ENCODE data around the gene LRRC4C. TPM values are rescaled to one million over a fixed set of nuclear protein-coding genes. Genes with fewer than 3 reads are reported as not detected.

Gene LRRC4C
- polyA plus RNA-seq, 1 donor from 2014 or later: 24.3 TPM

GRCh38 chr11:41400819-41401382 lies 58.6 kb downstream of the LRRC4C start:
- Histone ChIP-seq H3K27ac (ENCODE audit: low read length) (peak overlapping the region; percentile 76), H3K9ac (ENCODE audit: low read length) (no peak overlapping the region), H2AFZ (ENCODE audit: low read depth, low read length) (no peak overlapping the region), H3K79me2 (replicated peaks; ENCODE audit: insufficient read depth, low read length) (no peaks in the 10 kb centered on the region), H3K9me3 (ENCODE audit: low read length) (no peaks in the 10 kb centered on the region), H3K4me2 (ENCODE audit: low read length) (no peak overlapping the region), H3K4me3 (ENCODE audit: low read length) (no peak overlapping the region), H3K27me3 (ENCODE audit: insufficient read depth, low read depth, low read length) (no peaks in the 10 kb centered on the region), H3K36me3 (ENCODE audit: insufficient read depth, low read length) (no peaks in the 10 kb centered on the region), H3F3A (ENCODE audit: insufficient read depth, low read length, poor library complexity, severe bottlenecking) (no peaks in the 10 kb centered on the region), H3K9me2 (ENCODE audit: insufficient read depth, low read length) (no peaks in the 10 kb centered on the region), H4K20me1 (ENCODE audit: insufficient read depth) (no peaks in the 10 kb centered on the region)
- no peak for TF ChIP-seq TAF1 (IDR thresholded peaks at IDR 0.05; ENCODE audit: low read depth)
- no peak for TF ChIP-seq CTCF (IDR thresholded peaks at IDR 0.05; ENCODE audit: poor library complexity, severe bottlenecking)
- TF ChIP-seq EZH2 (IDR thresholded peaks at IDR 0.05; ENCODE audit: borderline replicate concordance, insufficient read depth, low read length, poor library complexity, severe bottlenecking): no peak
- TF ChIP-seq, protein P1, sequence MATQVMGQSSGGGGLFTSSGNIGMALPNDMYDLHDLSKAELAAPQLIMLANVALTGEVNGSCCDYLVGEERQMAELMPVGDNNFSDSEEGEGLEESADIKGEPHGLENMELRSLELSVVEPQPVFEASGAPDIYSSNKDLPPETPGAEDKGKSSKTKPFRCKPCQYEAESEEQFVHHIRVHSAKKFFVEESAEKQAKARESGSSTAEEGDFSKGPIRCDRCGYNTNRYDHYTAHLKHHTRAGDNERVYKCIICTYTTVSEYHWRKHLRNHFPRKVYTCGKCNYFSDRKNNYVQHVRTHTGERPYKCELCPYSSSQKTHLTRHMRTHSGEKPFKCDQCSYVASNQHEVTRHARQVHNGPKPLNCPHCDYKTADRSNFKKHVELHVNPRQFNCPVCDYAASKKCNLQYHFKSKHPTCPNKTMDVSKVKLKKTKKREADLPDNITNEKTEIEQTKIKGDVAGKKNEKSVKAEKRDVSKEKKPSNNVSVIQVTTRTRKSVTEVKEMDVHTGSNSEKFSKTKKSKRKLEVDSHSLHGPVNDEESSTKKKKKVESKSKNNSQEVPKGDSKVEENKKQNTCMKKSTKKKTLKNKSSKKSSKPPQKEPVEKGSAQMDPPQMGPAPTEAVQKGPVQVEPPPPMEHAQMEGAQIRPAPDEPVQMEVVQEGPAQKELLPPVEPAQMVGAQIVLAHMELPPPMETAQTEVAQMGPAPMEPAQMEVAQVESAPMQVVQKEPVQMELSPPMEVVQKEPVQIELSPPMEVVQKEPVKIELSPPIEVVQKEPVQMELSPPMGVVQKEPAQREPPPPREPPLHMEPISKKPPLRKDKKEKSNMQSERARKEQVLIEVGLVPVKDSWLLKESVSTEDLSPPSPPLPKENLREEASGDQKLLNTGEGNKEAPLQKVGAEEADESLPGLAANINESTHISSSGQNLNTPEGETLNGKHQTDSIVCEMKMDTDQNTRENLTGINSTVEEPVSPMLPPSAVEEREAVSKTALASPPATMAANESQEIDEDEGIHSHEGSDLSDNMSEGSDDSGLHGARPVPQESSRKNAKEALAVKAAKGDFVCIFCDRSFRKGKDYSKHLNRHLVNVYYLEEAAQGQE (IDR thresholded peaks at IDR 0.05; ENCODE audit: borderline replicate concordance): no peak
- TF ChIP-seq MXI1 (conservative IDR thresholded peaks at IDR 0.05; ENCODE audit: poor library complexity, severe bottlenecking): no peak
- TF ChIP-seq POLR2AphosphoS5 (IDR thresholded peaks at IDR 0.05): no peak
- TF ChIP-seq SMC3 (conservative IDR thresholded peaks at IDR 0.05; ENCODE audit: poor library complexity): no peak

- H3K9me3 ChIP-seq (ENCODE audit: low read length): no peaks in the 10 kb centered on the region
- no peaks in the 10 kb centered on the region for H3K36me3 ChIP-seq (ENCODE audit: insufficient read depth, low read length)
- H3K27ac ChIP-seq (ENCODE audit: low read length): no peak overlapping the region
- H3K9me2 ChIP-seq (ENCODE audit: insufficient read depth, low read length): no peaks in the 10 kb centered on the region
- TF ChIP-seq POLR2AphosphoS5 (IDR thresholded peaks at IDR 0.05): no peak
- no peak for TF ChIP-seq MXI1 (conservative IDR thresholded peaks at IDR 0.05; ENCODE audit: poor library complexity, severe bottlenecking)
- TF ChIP-seq CTCF (IDR thresholded peaks at IDR 0.05; ENCODE audit: poor library complexity, severe bottlenecking): no peak
- no peak for TF ChIP-seq TAF1 (IDR thresholded peaks at IDR 0.05; ENCODE audit: low read depth)
- no peak for TF ChIP-seq SMC3 (conservative IDR thresholded peaks at IDR 0.05; ENCODE audit: poor library complexity)
- TF ChIP-seq EZH2 (IDR thresholded peaks at IDR 0.05; ENCODE audit: borderline replicate concordance, insufficient read depth, low read length, poor library complexity, severe bottlenecking): no peak
- no peak for TF ChIP-seq EP300 (conservative IDR thresholded peaks at IDR 0.05; ENCODE audit: poor library complexity, severe bottlenecking)
- TF ChIP-seq, protein P1 (IDR thresholded peaks at IDR 0.05; ENCODE audit: borderline replicate concordance): no peak
- no peak for TF ChIP-seq RAD21 (conservative IDR thresholded peaks at IDR 0.05)
- no peak overlapping the region for H3K9ac ChIP-seq (ENCODE audit: low read length)
- H3K4me3 ChIP-seq (ENCODE audit: low read length): no peak overlapping the region
- H4K20me1 ChIP-seq (ENCODE audit: insufficient read depth): no peaks in the 10 kb centered on the region
- no peaks in the 10 kb centered on the region for H3F3A ChIP-seq (ENCODE audit: insufficient read depth, low read length, poor library complexity, severe bottlenecking)
- no peaks in the 10 kb centered on the region for H3K27me3 ChIP-seq (ENCODE audit: insufficient read depth, low read depth, low read length)
- no peaks in the 10 kb centered on the region for H3K79me2 ChIP-seq (replicated peaks; ENCODE audit: insufficient read depth, low read length)
- H3K4me2 ChIP-seq (ENCODE audit: low read length): no peak overlapping the region
- no peak overlapping the region for H2AFZ ChIP-seq (ENCODE audit: low read depth, low read length)
These were observed 59.3 kb downstream of the LRRC4C start for GRCh38 chr11:41400124-41400523.

Data from neural cell (in vitro differentiated cells).